ENCODE results near the gene MVB12B.
A peak's percentile ranks its signal among the peaks of the same experiment; 100 is the strongest.

The MVB12B gene

GRCh38 chr9:126334721-126335621, 8.3 kb downstream of the MVB12B start:
- peaks cover 35% of the 10 kb centered on the region for H4K20me1 ChIP-seq (ENCODE audit: insufficient read depth, low read length, poor library complexity, severe bottlenecking)
- H2AFZ ChIP-seq (ENCODE audit: low read length) = no peak overlapping the region
- peak overlapping the region; percentile 34 for H3K4me2 ChIP-seq (ENCODE audit: low read depth, low read length, poor library complexity, severe bottlenecking)
- no peaks in the 10 kb centered on the region for H3F3A ChIP-seq (ENCODE audit: low read depth)
- H3K4me3 ChIP-seq (ENCODE audit: low read length, poor library complexity, severe bottlenecking) = no peak overlapping the region
- no peaks in the 10 kb centered on the region for H3K36me3 ChIP-seq (ENCODE audit: insufficient read depth, low read length)
- H3K9me3 ChIP-seq (ENCODE audit: insufficient read depth, low read depth, low read length) = no peaks in the 10 kb centered on the region
- peaks cover 77% of the 10 kb centered on the region for H3K4me1 ChIP-seq (ENCODE audit: insufficient read depth, low read length, poor library complexity, severe bottlenecking)
- peaks cover 100% of the 10 kb centered on the region for H3K79me2 ChIP-seq (ENCODE audit: insufficient read depth, low read length)
- no peak overlapping the region for H3K9ac ChIP-seq (ENCODE audit: low read depth, low read length, poor library complexity, severe bottlenecking)
- H3K9me2 ChIP-seq (replicated peaks; ENCODE audit: low read depth, low read length) = no peaks in the 10 kb centered on the region
- no peaks in the 10 kb centered on the region for H3K27me3 ChIP-seq (ENCODE audit: insufficient read depth, low read length, poor library complexity, severe bottlenecking)
- no peak for TF ChIP-seq CTCF (conservative IDR thresholded peaks at IDR 0.05; ENCODE audit: low read length)
- no peak for TF ChIP-seq EZH2phosphoT487 (IDR thresholded peaks at IDR 0.05; ENCODE audit: borderline replicate concordance)

- H2AFZ ChIP-seq (ENCODE audit: low read length) = no peak overlapping the region
- H3K36me3 ChIP-seq (ENCODE audit: insufficient read depth, low read length) = peaks cover 10% of the 10 kb centered on the region; the same call in 1 of the 2 replicates
- peaks cover 67% of the 10 kb centered on the region for H3K4me1 ChIP-seq (ENCODE audit: insufficient read depth, low read length, poor library complexity, severe bottlenecking)
- H3K9ac ChIP-seq (ENCODE audit: low read depth, low read length, poor library complexity, severe bottlenecking) = no peak overlapping the region
- TF ChIP-seq EZH2phosphoT487 (IDR thresholded peaks at IDR 0.05; ENCODE audit: borderline replicate concordance) (no peak), CTCF (conservative IDR thresholded peaks at IDR 0.05; ENCODE audit: low read length) (no peak)
- no peaks in the 10 kb centered on the region for H3K9me3 ChIP-seq (ENCODE audit: insufficient read depth, low read depth, low read length)
- H3F3A ChIP-seq (ENCODE audit: low read depth) = no peaks in the 10 kb centered on the region
- no peaks in the 10 kb centered on the region for H3K27me3 ChIP-seq (ENCODE audit: insufficient read depth, low read length, poor library complexity, severe bottlenecking)
- H3K9me2 ChIP-seq (replicated peaks; ENCODE audit: low read depth, low read length) = no peaks in the 10 kb centered on the region
- H4K20me1 ChIP-seq (ENCODE audit: insufficient read depth, low read length, poor library complexity, severe bottlenecking) = peaks cover 33% of the 10 kb centered on the region
- H3K4me3 ChIP-seq (ENCODE audit: low read length, poor library complexity, severe bottlenecking) = no peak overlapping the region
- peaks cover 100% of the 10 kb centered on the region for H3K79me2 ChIP-seq (ENCODE audit: insufficient read depth, low read length)
- H3K4me2 ChIP-seq (ENCODE audit: low read depth, low read length, poor library complexity, severe bottlenecking) = peak overlapping the region; percentile 34
Observed at GRCh38 chr9:126335837-126336735, 9.5 kb downstream of the MVB12B start.

GRCh38 chr9:126336736-126337325, 10.2 kb downstream of the MVB12B start:
- Histone ChIP-seq H3K9me2 (replicated peaks; ENCODE audit: low read depth, low read length) (no peaks in the 10 kb centered on the region), H3F3A (ENCODE audit: low read depth) (no peaks in the 10 kb centered on the region), H3K79me2 (ENCODE audit: insufficient read depth, low read length) (peaks cover 100% of the 10 kb centered on the region), H3K9me3 (ENCODE audit: insufficient read depth, low read depth, low read length) (no peaks in the 10 kb centered on the region), H3K9ac (ENCODE audit: low read depth, low read length, poor library complexity, severe bottlenecking) (no peak overlapping the region), H4K20me1 (ENCODE audit: insufficient read depth, low read length, poor library complexity, severe bottlenecking) (peaks cover 28% of the 10 kb centered on the region), H2AFZ (ENCODE audit: low read length) (no peak overlapping the region), H3K4me1 (ENCODE audit: insufficient read depth, low read length, poor library complexity, severe bottlenecking) (peaks cover 60% of the 10 kb centered on the region), H3K4me2 (ENCODE audit: low read depth, low read length, poor library complexity, severe bottlenecking) (no peak overlapping the region), H3K4me3 (ENCODE audit: low read length, poor library complexity, severe bottlenecking) (no peak overlapping the region), H3K27me3 (ENCODE audit: insufficient read depth, low read length, poor library complexity, severe bottlenecking) (no peaks in the 10 kb centered on the region), H3K36me3 (ENCODE audit: insufficient read depth, low read length) (peaks cover 17% of the 10 kb centered on the region; the same call in 1 of the 2 replicates)
- TF ChIP-seq CTCF (conservative IDR thresholded peaks at IDR 0.05; ENCODE audit: low read length) (no peak), EZH2phosphoT487 (IDR thresholded peaks at IDR 0.05; ENCODE audit: borderline replicate concordance) (no peak)

All from Loucy (cell line).